Cerebellar nuclear complex (tissue), 1 donor: ENCODE measurements around the gene DGKI.

ENCODE experiments used
- DNase-seq, 2 experiments: peaks; one replicate each; lab custom pipeline; 2025; lab: John Stamatoyannopoulos, UW

DGKI gene

GRCh38 chr7:137789215-137789882 lies 57.4 kb downstream of the DGKI start:
- no peak for DNase-seq

GRCh38 chr7:137787301-137787976 lies 59.3 kb downstream of the DGKI start:
- DNase-seq = no peak

GRCh38 chr7:137778511-137778910 lies 68.3 kb downstream of the DGKI start:
- DNase-seq = no peak

- DNase-seq = no peak
Observed at GRCh38 chr7:137774793-137775201, 72.0 kb downstream of the DGKI start.

- DNase-seq = no peak
Observed at GRCh38 chr7:137772748-137773147, 74.0 kb downstream of the DGKI start.

GRCh38 chr7:137772316-137772715 lies 74.5 kb downstream of the DGKI start:
- DNase-seq = no peak

GRCh38 chr7:137771679-137772078 lies 75.1 kb downstream of the DGKI start:
- DNase-seq = no peak

- DNase-seq = no peak
Observed at GRCh38 chr7:137771273-137771672, 75.5 kb downstream of the DGKI start.

GRCh38 chr7:137768366-137768765 lies 78.4 kb downstream of the DGKI start:
- DNase-seq = no peak

- DNase-seq = no peak
Observed at GRCh38 chr7:137762334-137762733, 84.4 kb downstream of the DGKI start.

- DNase-seq = peak in 1 of 2 experiments; percentile 12
Observed at GRCh38 chr7:137760111-137760510, 86.7 kb downstream of the DGKI start.

GRCh38 chr7:137757146-137757925 lies 89.4 kb downstream of the DGKI start:
- no peak for DNase-seq

GRCh38 chr7:137755846-137756651 lies 90.7 kb downstream of the DGKI start:
- no peak for DNase-seq

- no peak for DNase-seq
Observed at GRCh38 chr7:137755427-137755826, 91.3 kb downstream of the DGKI start.

GRCh38 chr7:137753948-137754851 lies 92.6 kb downstream of the DGKI start:
- no peak for DNase-seq

GRCh38 chr7:137753575-137753947 lies 93.2 kb downstream of the DGKI start:
- no peak for DNase-seq

- DNase-seq = no peak
Observed at GRCh38 chr7:137753067-137753466, 93.7 kb downstream of the DGKI start.

- no peak for DNase-seq
Observed at GRCh38 chr7:137751361-137752009, 95.3 kb downstream of the DGKI start.

GRCh38 chr7:137747359-137748031 lies 99.3 kb downstream of the DGKI start:
- no peak for DNase-seq

GRCh38 chr7:137743021-137743420 lies 103.8 kb downstream of the DGKI start:
- no peak for DNase-seq
